Vagina (tissue), 2 donors: ENCODE data around the gene STOX1.

ENCODE experiments used
- CTCF ChIP-seq, 3 experiments: fragments of 450-650 bp in 2 of 3; fragments of 200-600 bp in 1 of 3; sonication (generic) in 1 of 3; IDR thresholded peaks; one replicate each; pipeline ENCODE4 v1.5.1; 2017 to 2019; ENCODE audit warnings: antibody characterized with exemption in 3 of 3, mild to moderate bottlenecking in 2 of 3, moderate library complexity in 2 of 3
- POLR2A ChIP-seq, 2 donors: fragments of 450-650 bp; IDR thresholded peaks; one replicate each; pipeline ENCODE4 v1.6.1; 2017; ENCODE audit warnings: antibody characterized with exemption in 2 of 2, mild to moderate bottlenecking in 2 of 2, moderate library complexity in 2 of 2
- POLR2AphosphoS5 ChIP-seq, 2 donors: sonication (generic); formaldehyde crosslinking; IDR thresholded peaks; one replicate each; pipeline ENCODE4 v1.9.0; 2017; ENCODE audit warnings: antibody characterized with exemption in 2 of 2, mild to moderate bottlenecking in 2 of 2, low read depth in 1 of 2; ENCODE audit not compliant: insufficient read depth in 1 of 2

GRCh38 chr10:68829952-68830351 is 2.6 kb downstream of the STOX1 start:
- TF ChIP-seq POLR2A (IDR thresholded peaks at IDR 0.05) (no peak), CTCF (IDR thresholded peaks at IDR 0.05) (no peak), POLR2AphosphoS5 (IDR thresholded peaks at IDR 0.05; ENCODE audit: insufficient read depth in 1 of 2, low read depth in 1 of 2) (no peak)
